Type B pancreatic cell (in vitro differentiated cells): ENCODE results near the gene PDE6G. TPM values are rescaled to one million over a fixed set of nuclear protein-coding genes. Genes with fewer than 3 reads are reported as not detected.

ENCODE experiments used
- DNase-seq: peaks from one replicate; pipeline ENCODE4 v3.0.0; 2021; ENCODE audit warnings: mixed read lengths; ENCODE audit not compliant: unreplicated experiment; ENCODE audit errors: extremely low spot score
- H3K27ac Mint-ChIP-seq: 2 replicates; pipeline ENCODE4 v1.8.0; 2021; ENCODE audit warnings: mild to moderate bottlenecking, mixed read lengths
- H3K27me3 Mint-ChIP-seq: 2 replicates; pipeline ENCODE4 v1.8.0; 2021; ENCODE audit warnings: mixed read lengths
- H3K36me3 Mint-ChIP-seq: 2 replicates; pipeline ENCODE4 v1.8.0; 2021; ENCODE audit warnings: mixed read lengths
- H3K4me1 Mint-ChIP-seq: one replicate; pipeline ENCODE4 v1.8.0; 2021; ENCODE audit warnings: mixed read lengths; ENCODE audit not compliant: unreplicated experiment
- H3K4me3 Mint-ChIP-seq: 2 replicates; pipeline ENCODE4 v1.8.0; 2021; ENCODE audit warnings: mild to moderate bottlenecking, mixed read lengths
- H3K9me3 Mint-ChIP-seq: 2 replicates; pipeline ENCODE4 v1.8.0; 2021; ENCODE audit warnings: mixed read lengths
- microRNA-seq: library from miRNA; unstranded; fragments of <30 nt; microRNA quantifications from one replicate; pipeline ENCODE4, GENCODE V29; 2020
- total RNA-seq: library from RNA; stranded (reverse); gene quantifications from 2 replicates; pipeline ENCODE4 v1.2.1, GENCODE V29; 2021; ENCODE audit warnings: low replicate concordance
- TF ChIP-seq, protein P1 (sequence below): fragments of 200-600 bp; sonication (generic); conservative IDR thresholded peaks from 2 replicates; pipeline ENCODE4 v1.5.0; 2021; ENCODE audit warnings: antibody characterized with exemption, mild to moderate bottlenecking

PDE6G gene
- total RNA-seq, 1 donor from 2014 or later = 0.97 TPM

DNA sequence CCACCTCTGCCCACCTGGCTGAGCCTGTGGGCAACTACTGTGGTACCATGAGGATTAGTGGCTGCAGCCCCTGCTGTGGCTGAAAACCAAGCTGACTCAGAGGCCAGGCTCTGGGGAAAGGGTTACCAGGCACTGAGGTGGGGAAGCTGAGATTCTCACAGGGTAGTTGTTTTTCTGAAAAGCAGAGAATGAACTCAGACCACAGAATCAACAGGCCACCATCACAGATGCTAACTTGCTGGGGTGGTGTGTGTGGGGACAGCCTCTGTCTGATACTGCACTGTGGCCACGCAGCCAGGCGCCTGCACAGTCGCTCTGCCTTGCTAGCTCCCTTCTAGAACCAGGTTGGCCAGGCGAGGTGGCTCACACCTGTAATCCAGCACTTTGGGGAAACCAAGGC, 48.3 kb downstream of the PDE6G start:
- no peak for DNase-seq
- H3K36me3 Mint-ChIP-seq = peaks cover 5% of the 10 kb centered on the region
- TF ChIP-seq, protein P1, sequence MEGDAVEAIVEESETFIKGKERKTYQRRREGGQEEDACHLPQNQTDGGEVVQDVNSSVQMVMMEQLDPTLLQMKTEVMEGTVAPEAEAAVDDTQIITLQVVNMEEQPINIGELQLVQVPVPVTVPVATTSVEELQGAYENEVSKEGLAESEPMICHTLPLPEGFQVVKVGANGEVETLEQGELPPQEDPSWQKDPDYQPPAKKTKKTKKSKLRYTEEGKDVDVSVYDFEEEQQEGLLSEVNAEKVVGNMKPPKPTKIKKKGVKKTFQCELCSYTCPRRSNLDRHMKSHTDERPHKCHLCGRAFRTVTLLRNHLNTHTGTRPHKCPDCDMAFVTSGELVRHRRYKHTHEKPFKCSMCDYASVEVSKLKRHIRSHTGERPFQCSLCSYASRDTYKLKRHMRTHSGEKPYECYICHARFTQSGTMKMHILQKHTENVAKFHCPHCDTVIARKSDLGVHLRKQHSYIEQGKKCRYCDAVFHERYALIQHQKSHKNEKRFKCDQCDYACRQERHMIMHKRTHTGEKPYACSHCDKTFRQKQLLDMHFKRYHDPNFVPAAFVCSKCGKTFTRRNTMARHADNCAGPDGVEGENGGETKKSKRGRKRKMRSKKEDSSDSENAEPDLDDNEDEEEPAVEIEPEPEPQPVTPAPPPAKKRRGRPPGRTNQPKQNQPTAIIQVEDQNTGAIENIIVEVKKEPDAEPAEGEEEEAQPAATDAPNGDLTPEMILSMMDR = no peak
- H3K4me1 Mint-ChIP-seq = no peaks in the 10 kb centered on the region
- no peak overlapping the region for H3K4me3 Mint-ChIP-seq
- H3K27ac Mint-ChIP-seq = no peak overlapping the region
- no peaks in the 10 kb centered on the region for H3K9me3 Mint-ChIP-seq
- H3K27me3 Mint-ChIP-seq = no peaks in the 10 kb centered on the region

DNA sequence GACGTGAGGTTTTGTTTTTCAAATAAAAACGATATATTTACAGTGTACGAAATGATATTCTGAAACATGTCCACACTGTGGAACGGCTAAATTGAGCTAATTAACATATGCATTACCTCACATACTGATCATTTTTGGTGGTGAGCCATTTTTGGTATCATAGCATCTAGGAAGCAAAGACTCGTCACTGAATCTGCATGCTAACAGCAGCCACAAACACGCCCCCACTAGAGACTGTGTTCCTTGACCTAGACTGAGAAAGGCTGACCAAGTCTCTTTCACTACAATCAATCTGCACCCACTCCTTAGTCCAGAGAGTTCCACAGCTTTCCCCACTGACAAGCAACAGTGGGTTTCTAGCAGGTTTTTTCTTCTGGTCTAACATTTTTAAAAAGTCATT, 48.9 kb downstream of the PDE6G start:
- no peak overlapping the region for H3K27ac Mint-ChIP-seq
- H3K36me3 Mint-ChIP-seq = peaks cover 4% of the 10 kb centered on the region
- no peaks in the 10 kb centered on the region for H3K9me3 Mint-ChIP-seq
- DNase-seq = no peak
- H3K27me3 Mint-ChIP-seq = no peaks in the 10 kb centered on the region
- no peaks in the 10 kb centered on the region for H3K4me1 Mint-ChIP-seq
- TF ChIP-seq, protein P1 = no peak
- H3K4me3 Mint-ChIP-seq = no peak overlapping the region

DNA sequence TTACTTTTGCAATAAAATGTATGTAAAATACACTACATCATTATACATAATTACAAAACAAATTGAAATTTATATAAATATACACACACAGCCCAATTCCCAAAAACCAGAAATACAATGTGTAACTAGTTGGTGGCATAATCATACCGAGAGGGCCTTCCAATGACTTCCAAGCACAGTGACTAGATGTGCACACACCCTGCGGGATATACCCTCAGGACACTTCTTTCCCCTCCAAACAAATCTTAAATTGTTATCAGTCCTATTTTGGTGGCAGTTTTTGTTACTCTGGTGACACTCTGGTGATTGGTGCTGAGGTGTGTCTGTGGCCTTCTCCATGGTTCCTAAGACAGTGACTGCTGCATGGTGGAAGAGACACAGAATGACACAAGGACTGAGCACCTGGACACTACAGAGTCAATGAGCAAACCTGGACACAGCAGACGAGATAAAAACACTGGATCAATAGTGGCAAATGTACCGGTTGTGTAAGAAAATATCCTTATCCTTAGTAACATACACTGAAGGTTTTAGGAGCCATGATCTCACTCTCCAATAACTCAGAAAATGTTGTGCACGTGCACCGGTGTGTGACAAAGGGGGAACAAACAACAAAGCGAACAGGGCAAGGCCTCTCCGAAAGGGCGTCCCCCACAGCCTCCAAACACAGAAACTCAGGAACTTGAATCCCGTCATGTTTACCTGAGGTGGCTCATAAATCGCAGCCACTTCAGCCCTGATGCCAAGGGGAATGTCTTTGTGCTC, 52.3 kb downstream of the PDE6G start:
- Mint-ChIP-seq H3K27me3 (no peaks in the 10 kb centered on the region), H3K9me3 (no peaks in the 10 kb centered on the region), H3K4me1 (peaks cover 4% of the 10 kb centered on the region), H3K36me3 (peaks cover 6% of the 10 kb centered on the region), H3K4me3 (no peak overlapping the region), H3K27ac (no peak overlapping the region)
- TF ChIP-seq, protein P1 = no peak
- DNase-seq = no peak

DNA sequence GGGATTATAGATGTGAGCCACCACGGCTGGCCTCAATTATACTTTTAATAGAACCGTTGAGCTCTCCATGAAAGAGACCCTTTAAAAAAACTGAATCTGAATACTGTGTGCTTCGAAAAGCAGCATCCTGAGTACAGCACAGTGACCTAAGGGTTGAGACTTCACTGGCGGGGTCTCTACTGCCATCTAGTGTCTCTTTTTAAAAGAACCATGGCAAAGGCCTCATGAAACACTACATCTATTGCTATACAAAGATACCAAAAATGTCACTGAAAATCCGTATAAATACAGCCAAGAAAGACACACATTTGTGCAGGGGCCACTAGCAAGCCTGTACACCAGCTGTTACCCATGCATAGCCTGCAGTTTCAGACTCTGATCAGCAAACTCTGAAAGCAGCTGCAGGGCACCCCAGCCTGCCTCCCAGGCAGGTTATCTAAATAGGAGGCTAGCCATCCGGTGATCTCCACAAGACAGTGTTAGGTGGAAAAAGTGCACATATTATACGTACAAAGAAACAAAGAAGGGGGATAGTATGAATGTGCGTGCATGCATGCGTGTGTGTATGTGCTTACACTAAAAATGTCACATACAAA, 54.7 kb downstream of the PDE6G start:
- Mint-ChIP-seq H3K9me3 (no peaks in the 10 kb centered on the region), H3K36me3 (peaks cover 13% of the 10 kb centered on the region), H3K4me1 (peaks cover 4% of the 10 kb centered on the region), H3K4me3 (no peak overlapping the region), H3K27me3 (no peaks in the 10 kb centered on the region), H3K27ac (peak overlapping the region; percentile 30)
- DNase-seq = no peak
- TF ChIP-seq, protein P1 = peak; percentile 88

Small RNAs within 50 kb of the gene (microRNA-seq; reads per million reads assigned to microRNA genes)
- 0.83 reads per million for gene MIR6786

Other genes with a start within 250 kb of the PDE6G start
- gene ACTG1, start 143.7 kb downstream of the PDE6G start, total RNA-seq = 3,089 and 3,451 TPM in 2 replicates
- gene FSCN2, start 128.2 kb downstream of the PDE6G start, total RNA-seq = 3.6 and 3.8 TPM in 2 replicates
- 33.5 and 44.7 TPM in 2 replicates for gene FAAP100, start 104.2 kb downstream of the PDE6G start, total RNA-seq
- gene NPLOC4, start 19.4 kb downstream of the PDE6G start, total RNA-seq = 82.4 and 90.1 TPM in 2 replicates
- gene TSPAN10, start 19.3 kb downstream of the PDE6G start, total RNA-seq = 1.4 and 3.0 TPM in 2 replicates
- 24.0 and 28.1 TPM in 2 replicates for gene OXLD1, start 10.1 kb upstream of the PDE6G start, total RNA-seq
- gene CCDC137, start 10.2 kb upstream of the PDE6G start, total RNA-seq = 27.5 and 32.1 TPM in 2 replicates
- gene ARL16, start 27.3 kb upstream of the PDE6G start, total RNA-seq = 41.5 and 47.2 TPM in 2 replicates
- 115 and 119 TPM in 2 replicates for gene HGS, start 27.5 kb upstream of the PDE6G start, total RNA-seq
- 87.9 and 107 TPM in 2 replicates for gene MRPL12, start 46.8 kb upstream of the PDE6G start, total RNA-seq
- 23.8 and 27.6 TPM in 2 replicates for gene SLC25A10, start 55.7 kb upstream of the PDE6G start, total RNA-seq
- gene GCGR, start 147.6 kb upstream of the PDE6G start, total RNA-seq = 1.2 and 1.7 TPM in 2 replicates
- 54.2 and 101 TPM in 2 replicates for gene MCRIP1, start 176.7 kb upstream of the PDE6G start, total RNA-seq
- not detected in 2 replicates for gene PPP1R27, start 178.5 kb upstream of the PDE6G start, total RNA-seq
- gene P4HB, start 204.0 kb upstream of the PDE6G start, total RNA-seq = 555 and 815 TPM in 2 replicates
- gene ARHGDIA, start 214.8 kb upstream of the PDE6G start, total RNA-seq = 250 and 264 TPM in 2 replicates
- gene ALYREF, start 235.0 kb upstream of the PDE6G start, total RNA-seq = 102 and 124 TPM in 2 replicates
- gene ANAPC11, start 235.2 kb upstream of the PDE6G start, total RNA-seq = 136 and 140 TPM in 2 replicates
- 0.64 and 2.5 TPM in 2 replicates for gene NPB, start 245.7 kb upstream of the PDE6G start, total RNA-seq